Limb (tissue), 2 donors: ENCODE measurements around the gene SLC25A6.
A peak's percentile ranks its signal among the peaks of the same experiment; 100 is the strongest.
"Not testable (repeated sequence)": the region's sequence is repeated elsewhere in the genome, so short reads cannot be mapped to it uniquely, and the experiment has no call there.

Source experiments
- DNase-seq, 2 donors: peaks; one replicate each; pipeline ENCODE4 v3.0.0-alpha.2; 2016; ENCODE audit errors: extremely low spot score in 2 of 2

SLC25A6 gene

GRCh38 chrX:1355131-1356046 is 36.5 kb downstream of the SLC25A6 start:
- peak in 1 of 2 donors; percentile 35 for DNase-seq

- no peak for DNase-seq
These were observed 37.6 kb downstream of the SLC25A6 start for GRCh38 chrX:1354036-1355019.

- no peak for DNase-seq
These were observed 39.8 kb downstream of the SLC25A6 start for GRCh38 chrX:1351981-1352714.

- DNase-seq: not testable (repeated sequence)
These were observed 42.3 kb downstream of the SLC25A6 start for GRCh38 chrX:1349606-1350005.

- no peak for DNase-seq
These were observed 50.2 kb downstream of the SLC25A6 start for GRCh38 chrX:1341545-1342184.

GRCh38 chrX:1336948-1337779 is 54.7 kb downstream of the SLC25A6 start:
- DNase-seq: no peak

- DNase-seq: no peak
These were observed 55.5 kb downstream of the SLC25A6 start, which contains the start of gene IL3RA for GRCh38 chrX:1336331-1336943. IL3RA (plus strand) TSS chrX:1336785; CDS start chrX:1341766, 4,981 bp downstream.
